H1 (cell line): ENCODE measurements around the gene TMEM126B. TPM values are rescaled to one million over a fixed set of nuclear protein-coding genes. Genes with fewer than 3 reads are reported as not detected.
"Not testable (repeated sequence)": the region's sequence is repeated elsewhere in the genome, so short reads cannot be mapped to it uniquely, and the experiment has no call there.

Source experiments
- CTCF ChIA-PET: fragments of 300-600 bp; sonication (Branson Sonifier 250); formaldehyde crosslinking; loops from one replicate; lab custom pipeline; 2021; ENCODE audit not compliant: partially characterized antibody; lab: Charles Lee
- POLR2A ChIA-PET: fragments of 300-600 bp; sonication (Branson Sonifier 250); formaldehyde crosslinking; loops from one replicate; lab custom pipeline; 2021; ENCODE audit warnings: inconsistent platforms; ENCODE audit not compliant: partially characterized antibody; lab: Charles Lee
- DNase-seq, 2 experiments: peaks; one replicate each; pipeline versions ENCODE4 v3.0.0 to v3.0.0-alpha.2; 2010 to 2022; ENCODE audit warnings: low spot score in 2 of 2, low read depth in 1 of 2, mixed read lengths in 1 of 2
- FAIRE-seq: peaks from 2 replicates; lab custom pipeline; 2011; peaks lifted over from hg19 to GRCh38; lab: Jason Lieb, UNC
- H2AFZ ChIP-seq: 2 replicates; pipeline ENCODE4 v1.8.1; 2012; ENCODE audit warnings: low read length, inconsistent platforms
- H2AK5ac ChIP-seq: 2 replicates; pipeline ENCODE4 v1.6.1; 2013; ENCODE audit warnings: low read depth, low read length
- H2BK120ac ChIP-seq: replicated peaks from 2 replicates; pipeline ENCODE3; 2013; ENCODE audit warnings: low read depth, low read length, inconsistent platforms
- H2BK12ac ChIP-seq: 2 replicates; pipeline ENCODE4 v1.6.1; 2013; ENCODE audit warnings: low read depth, low read length
- H2BK15ac ChIP-seq: 2 replicates; pipeline ENCODE4 v1.6.1; 2013; ENCODE audit warnings: low read length
- H2BK20ac ChIP-seq: 2 replicates; pipeline ENCODE4 v1.6.1; 2013; ENCODE audit warnings: low read length
- H2BK5ac ChIP-seq: 2 replicates; pipeline ENCODE4 v1.6.1; 2013; ENCODE audit warnings: low read depth, low read length
- H3K14ac ChIP-seq: 2 replicates; pipeline ENCODE4 v1.6.1; 2013; ENCODE audit warnings: inconsistent platforms; ENCODE audit not compliant: insufficient read length
- H3K18ac ChIP-seq: 2 replicates; pipeline ENCODE4 v1.6.1; 2013; ENCODE audit warnings: low read length; ENCODE audit errors: extremely low read depth
- H3K23ac ChIP-seq: 2 replicates; pipeline ENCODE4 v1.6.1; 2013; ENCODE audit warnings: inconsistent platforms; ENCODE audit not compliant: insufficient read length
- H3K23me2 ChIP-seq: 2 replicates; pipeline ENCODE4 v1.6.1; 2013; ENCODE audit warnings: low read depth, low read length
- H3K27ac ChIP-seq: 2 replicates; pipeline ENCODE4 v1.6.1; 2011; ENCODE audit warnings: low read depth, low read length, inconsistent platforms
- H3K27me3 ChIP-seq, 4 experiments: replicated peaks in 1 of 4; 1 replicate in 1 of 4; 2 replicates in 3 of 4; pipeline versions ENCODE4 v1.6.1 to v1.8.1; 2011 to 2013; ENCODE audit warnings: low read length in 3 of 4, mild to moderate bottlenecking in 3 of 4, inconsistent platforms in 2 of 4, mixed read lengths in 2 of 4, moderate library complexity in 1 of 4; ENCODE audit not compliant: control insufficient read depth in 3 of 4, insufficient read depth in 3 of 4; ENCODE audit errors: extremely low read depth in 1 of 4
- H3K36me3 ChIP-seq, 4 experiments: 2 replicates each; pipeline versions ENCODE4 v1.6.1 to v1.8.1; 2011 to 2013; ENCODE audit warnings: mild to moderate bottlenecking in 4 of 4, low read length in 3 of 4, moderate library complexity in 2 of 4, control low read depth in 1 of 4, inconsistent platforms in 1 of 4; ENCODE audit not compliant: insufficient read depth in 4 of 4, control insufficient read depth in 2 of 4
- H3K4ac ChIP-seq: replicated peaks from 2 replicates; pipeline ENCODE3; 2013; ENCODE audit warnings: low read length, low read depth, mixed read lengths, inconsistent platforms; ENCODE audit not compliant: insufficient read length
- H3K4me1 ChIP-seq, 4 experiments: replicated peaks in 1 of 4; 1 replicate in 1 of 4; 2 replicates in 3 of 4; pipeline versions ENCODE4 v1.6.1 to v1.8.1; 2011 to 2013; ENCODE audit warnings: low read length in 3 of 4, inconsistent platforms in 2 of 4, mixed read lengths in 1 of 4; ENCODE audit not compliant: insufficient read depth in 4 of 4, control insufficient read depth in 3 of 4
- H3K4me2 ChIP-seq, 2 experiments: 2 replicates each; pipeline versions ENCODE4 v1.6.1 to v1.8.1; 2011 to 2013; ENCODE audit warnings: low read depth in 2 of 2, low read length in 2 of 2, control low read depth in 1 of 2, inconsistent platforms in 1 of 2, mild to moderate bottlenecking in 1 of 2; ENCODE audit not compliant: insufficient read depth in 1 of 2
- H3K4me3 ChIP-seq, 4 experiments: fragments of 200-600, 300-600 bp in 1 of 4; sonication (generic), shearing (Covaris generic), sonication (Bioruptor Twin) in 1 of 4; 2 replicates each; pipeline versions ENCODE4 v1.5.1 to v1.8.1; 2011 to 2016; ENCODE audit warnings: low read length in 4 of 4, low read depth in 3 of 4, control low read depth in 2 of 4, inconsistent platforms in 2 of 4, mild to moderate bottlenecking in 2 of 4, mixed read lengths in 1 of 4, moderate library complexity in 1 of 4; ENCODE audit not compliant: insufficient read depth in 2 of 4; ENCODE audit errors: extremely low read depth in 1 of 4
- H3K56ac ChIP-seq: replicated peaks from 2 replicates; pipeline ENCODE3; 2013; ENCODE audit warnings: low read depth, mild to moderate bottlenecking, mixed read lengths, low read length, inconsistent platforms; ENCODE audit not compliant: insufficient read length
- H3K79me1 ChIP-seq: 2 replicates; pipeline ENCODE4 v1.6.1; 2013; ENCODE audit warnings: low read depth, low read length, control low read depth
- H3K79me2 ChIP-seq, 2 experiments: 2 replicates each; pipeline versions ENCODE4 v1.6.1 to v1.8.1; 2012 to 2013; ENCODE audit warnings: low read length in 2 of 2, mild to moderate bottlenecking in 2 of 2, inconsistent platforms in 1 of 2; ENCODE audit not compliant: insufficient read depth in 2 of 2, control insufficient read depth in 1 of 2
- H3K9ac ChIP-seq, 4 experiments: replicated peaks in 1 of 4; 1 replicate in 1 of 4; 2 replicates in 3 of 4; pipeline versions ENCODE4 v1.6.1 to v1.8.1; 2011 to 2013; ENCODE audit warnings: low read depth in 3 of 4, low read length in 3 of 4, control low read depth in 2 of 4, mild to moderate bottlenecking in 2 of 4, moderate library complexity in 2 of 4, inconsistent platforms in 1 of 4; ENCODE audit errors: extremely low read depth in 1 of 4
- H3K9me3 ChIP-seq, 2 experiments: 2 replicates each; pipeline versions ENCODE4 v1.6.1 to v1.8.1; 2012 to 2013; ENCODE audit warnings: mild to moderate bottlenecking in 2 of 2, moderate library complexity in 2 of 2, control low read depth in 1 of 2, inconsistent platforms in 1 of 2, low read depth in 1 of 2, low read length in 1 of 2, mixed read lengths in 1 of 2; ENCODE audit not compliant: insufficient read depth in 2 of 2
- H4K20me1 ChIP-seq, 2 experiments: replicated peaks in 1 of 2; 2 replicates each; pipeline versions ENCODE3 to v1.8.1; 2011 to 2013; ENCODE audit warnings: inconsistent platforms in 2 of 2, low read length in 2 of 2, mild to moderate bottlenecking in 1 of 2; ENCODE audit not compliant: insufficient read depth in 2 of 2, control insufficient read depth in 1 of 2
- H4K5ac ChIP-seq: 2 replicates; pipeline ENCODE4 v1.6.1; 2013; ENCODE audit warnings: low read length, low read depth, mixed read lengths, inconsistent platforms; ENCODE audit not compliant: insufficient read length
- H4K8ac ChIP-seq: 2 replicates; pipeline ENCODE4 v1.8.0; 2013; ENCODE audit warnings: mild to moderate bottlenecking, moderate library complexity, low read length, inconsistent platforms; ENCODE audit not compliant: insufficient read depth; ENCODE audit errors: extremely low read depth
- H4K91ac ChIP-seq: replicated peaks from 2 replicates; pipeline ENCODE3; 2013; ENCODE audit warnings: low read length, mixed read lengths, inconsistent platforms; ENCODE audit not compliant: insufficient read length
- HDAC2 ChIP-seq, 2 experiments: fragments of 300-600 bp in 1 of 2; sonication (generic) in 1 of 2; IDR thresholded peaks; 2 replicates each; pipeline ENCODE4 v1.6.1; 2011 to 2012; ENCODE audit warnings: low read depth in 2 of 2, low read length in 2 of 2, mild to moderate bottlenecking in 2 of 2, moderate library complexity in 2 of 2, borderline replicate concordance in 1 of 2, inconsistent platforms in 1 of 2
- polyA plus RNA-seq, 7 experiments: library from polyadenylated mRNA; depleted of rRNA in 3 of 7; stranded (reverse) in 5 of 7; unstranded in 2 of 7; fragments of >200 nt in 5 of 7; fragments of 200-250 nt in 2 of 7; gene quantifications; 1 replicate in 5 of 7; 2 replicates in 1 of 7; 4 replicates in 1 of 7; pipeline versions ENCODE4 v1.2.1 to v1.2.3, GENCODE V29; 2011 to 2013; ENCODE audit warnings: missing spikeins in 2 of 7, mixed read lengths in 2 of 7
- total RNA-seq: library from RNA; stranded (reverse); fragmentation: NEBNext Ultra II Directional; extraction: Animal tissue kit (Norgen Biotek cat#: 25700); gene quantifications from 2 replicates; pipeline ENCODE4 v1.2.1, GENCODE V29; 2021

The TMEM126B gene
- total and polyA plus RNA-seq, 2 of the 8 experiments (the other 6 are each of a cell fraction or from before 2014, with no cell fraction given) = 85.6 to 101 TPM

GRCh38 chr11:85608621-85609020 lies 19.8 kb upstream of the TMEM126B start:
- POLR2A ChIA-PET = interaction anchor here (0.9 kb wide), 1 partner anchor 12 kb away, joined by 3 read pairs; no protein-coding TSS in a partner anchor
- not testable (repeated sequence) for H2AK5ac ChIP-seq, H4K8ac ChIP-seq, H3K4me3 ChIP-seq, FAIRE-seq, H4K20me1 ChIP-seq, H2BK120ac ChIP-seq, H2BK15ac ChIP-seq, H3K36me3 ChIP-seq, H3K79me1 ChIP-seq, H3K27ac ChIP-seq, H3K23me2 ChIP-seq, H2BK20ac ChIP-seq, H3K79me2 ChIP-seq, H3K18ac ChIP-seq, H2AFZ ChIP-seq, H3K4ac ChIP-seq, H3K27me3 ChIP-seq, DNase-seq, H4K91ac ChIP-seq, H3K9me3 ChIP-seq, H3K14ac ChIP-seq, H3K56ac ChIP-seq
- Histone ChIP-seq H2BK5ac (peak overlapping the region; percentile 30; the same call in 1 of the 2 replicates), H3K4me2 (peak overlapping the region; percentile 16 to 44; a peak in 2 of 4 replicates)
- CTCF ChIA-PET = interaction anchor here (0.6 to 0.9 kb wide), 2 partner anchors 12 to 1489 kb away, joined by 3 read pairs; no protein-coding TSS in a partner anchor
- TF ChIP-seq HDAC2 (IDR thresholded peaks at IDR 0.05; ENCODE audit: borderline replicate concordance in 1 of 2, low read depth in 2 of 2, low read length in 2 of 2) = 0 out of 4 replicates have a peak, but pooled peaks of 1 of the 2 experiments have one; percentile 37
- TF ChIP-seq, all 59 proteins: peak for 1; not testable (repeated sequence) for 58
- H2BK12ac ChIP-seq, H3K23ac ChIP-seq, H4K5ac ChIP-seq, H3K9ac ChIP-seq, H3K4me1 ChIP-seq: not testable (repeated sequence)
